Measurements from ENCODE around the gene HS3ST2.
A peak's percentile ranks its signal among the peaks of the same experiment; 100 is the strongest.

HS3ST2 gene

GRCh38 chr16:22874394-22874793 is 60.4 kb downstream of the HS3ST2 start:
- no peak overlapping the region for H3K27ac ChIP-seq (ENCODE audit: extremely low read depth, low read depth, low read length)
- H3K9me3 ChIP-seq (ENCODE audit: control insufficient read depth, insufficient read depth, low read depth, low read length), result no peaks in the 10 kb centered on the region
- 0 out of 2 replicates have a peak, but pooled peaks have one; percentile 13 for TF ChIP-seq ZIC2 (tag by site-specific recombination; IDR thresholded peaks at IDR 0.05)
- TF ChIP-seq BCL11B (tag by site-specific recombination; IDR thresholded peaks at IDR 0.05; ENCODE audit: low read depth), result no peak
- no peak for TF ChIP-seq ZNF311 (tag by site-specific recombination; IDR thresholded peaks at IDR 0.05; ENCODE audit: borderline replicate concordance)
- TF ChIP-seq ZFHX2 (tag by site-specific recombination; conservative IDR thresholded peaks at IDR 0.05), result no peak
- no peak for TF ChIP-seq MYNN (tag by site-specific recombination; IDR thresholded peaks at IDR 0.05; ENCODE audit: borderline replicate concordance)
- TF ChIP-seq, protein P1, sequence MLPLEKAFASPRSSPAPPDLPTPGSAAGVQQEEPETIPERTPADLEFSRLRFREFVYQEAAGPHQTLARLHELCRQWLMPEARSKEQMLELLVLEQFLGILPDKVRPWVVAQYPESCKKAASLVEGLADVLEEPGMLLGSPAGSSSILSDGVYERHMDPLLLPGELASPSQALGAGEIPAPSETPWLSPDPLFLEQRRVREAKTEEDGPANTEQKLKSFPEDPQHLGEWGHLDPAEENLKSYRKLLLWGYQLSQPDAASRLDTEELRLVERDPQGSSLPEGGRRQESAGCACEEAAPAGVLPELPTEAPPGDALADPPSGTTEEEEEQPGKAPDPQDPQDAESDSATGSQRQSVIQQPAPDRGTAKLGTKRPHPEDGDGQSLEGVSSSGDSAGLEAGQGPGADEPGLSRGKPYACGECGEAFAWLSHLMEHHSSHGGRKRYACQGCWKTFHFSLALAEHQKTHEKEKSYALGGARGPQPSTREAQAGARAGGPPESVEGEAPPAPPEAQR (tag by site-specific recombination; IDR thresholded peaks at IDR 0.05), result no peak
- TF ChIP-seq ZNF544 (tag by site-specific recombination; IDR thresholded peaks at IDR 0.05), result no peak
- H3K4me3 ChIP-seq (ENCODE audit: low read depth, low read length), result no peak overlapping the region
- CTCF ChIA-PET, result no interaction called here
- H3K36me3 ChIP-seq (ENCODE audit: control insufficient read depth in 2 of 2, insufficient read depth in 1 of 2, low read length in 2 of 2), result no peaks in the 10 kb centered on the region
- H3K4me1 ChIP-seq (ENCODE audit: control insufficient read depth, insufficient read depth, low read length), result no peaks in the 10 kb centered on the region
- POLR2A ChIA-PET, result no interaction called here

GRCh38 chr16:22878955-22879354 is 65.0 kb downstream of the HS3ST2 start:
- no peaks in the 10 kb centered on the region for H3K4me1 ChIP-seq (ENCODE audit: control insufficient read depth, insufficient read depth, low read length)
- H3K9me3 ChIP-seq (ENCODE audit: control insufficient read depth, insufficient read depth, low read depth, low read length), result no peaks in the 10 kb centered on the region
- H3K27ac ChIP-seq (ENCODE audit: extremely low read depth, low read depth, low read length), result no peak overlapping the region
- H3K4me3 ChIP-seq (ENCODE audit: low read depth, low read length), result no peak overlapping the region
- CTCF ChIA-PET, result no interaction called here
- POLR2A ChIA-PET, result no interaction called here
- no peak for TF ChIP-seq ZNF184 (tag by site-specific recombination; IDR thresholded peaks at IDR 0.05)
- no peak for TF ChIP-seq ZNF747 (tag by site-specific recombination; IDR thresholded peaks at IDR 0.05)
- TF ChIP-seq REPIN1 (tag by site-specific recombination; IDR thresholded peaks at IDR 0.05; ENCODE audit: low read depth), result no peak
- no peak for TF ChIP-seq GLI2 (tag by site-specific recombination; IDR thresholded peaks at IDR 0.05; ENCODE audit: borderline replicate concordance, low read depth)
- TF ChIP-seq ZNF175 (tag by site-specific recombination; IDR thresholded peaks at IDR 0.05), result no peak
- TF ChIP-seq OVOL3 (tag by site-specific recombination; IDR thresholded peaks at IDR 0.05), result no peak
- no peak for TF ChIP-seq HOXD13 (CRISPR knock-in tag; IDR thresholded peaks at IDR 0.05; ENCODE audit: borderline replicate concordance)
- no peak for TF ChIP-seq ZBTB7A (tag by site-specific recombination; IDR thresholded peaks at IDR 0.05; ENCODE audit: low read depth)
- TF ChIP-seq ZNF623 (tag by site-specific recombination; IDR thresholded peaks at IDR 0.05), result no peak
- TF ChIP-seq KLF7 (tag by site-specific recombination; IDR thresholded peaks at IDR 0.05; ENCODE audit: borderline replicate concordance), result no peak
- no peak for TF ChIP-seq ZNF324 (tag by site-specific recombination; IDR thresholded peaks at IDR 0.05)
- TF ChIP-seq HOXA7 (CRISPR knock-in tag; IDR thresholded peaks at IDR 0.05; ENCODE audit: borderline replicate concordance), result no peak
- TF ChIP-seq ELK4 (IDR thresholded peaks at IDR 0.05; ENCODE audit: borderline replicate concordance, low read depth, low read length), result no peak
- TF ChIP-seq ZBTB6 (tag by site-specific recombination; IDR thresholded peaks at IDR 0.05), result no peak
- TF ChIP-seq ZNF335 (tag by site-specific recombination; conservative IDR thresholded peaks at IDR 0.05), result no peak
- no peak for TF ChIP-seq TCF7L2 (IDR thresholded peaks at IDR 0.05; ENCODE audit: borderline replicate concordance, low read depth, low read length)
- no peak for TF ChIP-seq ZNF514 (tag by site-specific recombination; IDR thresholded peaks at IDR 0.05)
- TF ChIP-seq, protein P2, sequence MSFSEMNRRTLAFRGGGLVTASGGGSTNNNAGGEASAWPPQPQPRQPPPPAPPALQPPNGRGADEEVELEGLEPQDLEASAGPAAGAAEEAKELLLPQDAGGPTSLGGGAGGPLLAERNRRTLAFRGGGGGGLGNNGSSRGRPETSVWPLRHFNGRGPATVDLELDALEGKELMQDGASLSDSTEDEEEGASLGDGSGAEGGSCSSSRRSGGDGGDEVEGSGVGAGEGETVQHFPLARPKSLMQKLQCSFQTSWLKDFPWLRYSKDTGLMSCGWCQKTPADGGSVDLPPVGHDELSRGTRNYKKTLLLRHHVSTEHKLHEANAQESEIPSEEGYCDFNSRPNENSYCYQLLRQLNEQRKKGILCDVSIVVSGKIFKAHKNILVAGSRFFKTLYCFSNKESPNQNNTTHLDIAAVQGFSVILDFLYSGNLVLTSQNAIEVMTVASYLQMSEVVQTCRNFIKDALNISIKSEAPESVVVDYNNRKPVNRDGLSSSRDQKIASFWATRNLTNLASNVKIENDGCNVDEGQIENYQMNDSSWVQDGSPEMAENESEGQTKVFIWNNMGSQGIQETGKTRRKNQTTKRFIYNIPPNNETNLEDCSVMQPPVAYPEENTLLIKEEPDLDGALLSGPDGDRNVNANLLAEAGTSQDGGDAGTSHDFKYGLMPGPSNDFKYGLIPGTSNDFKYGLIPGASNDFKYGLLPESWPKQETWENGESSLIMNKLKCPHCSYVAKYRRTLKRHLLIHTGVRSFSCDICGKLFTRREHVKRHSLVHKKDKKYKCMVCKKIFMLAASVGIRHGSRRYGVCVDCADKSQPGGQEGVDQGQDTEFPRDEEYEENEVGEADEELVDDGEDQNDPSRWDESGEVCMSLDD (tag by site-specific recombination; IDR thresholded peaks at IDR 0.05), result no peak
- no peak for TF ChIP-seq ZNF830 (tag by site-specific recombination; IDR thresholded peaks at IDR 0.05; ENCODE audit: low read depth)
- TF ChIP-seq KLF1 (tag by site-specific recombination; IDR thresholded peaks at IDR 0.05), result no peak
- no peaks in the 10 kb centered on the region for H3K36me3 ChIP-seq (ENCODE audit: control insufficient read depth in 2 of 2, insufficient read depth in 1 of 2, low read length in 2 of 2)
